Uterus (tissue), 4 donors: Measurements from ENCODE around the gene TMEM205. TPM values are rescaled to one million over a fixed set of nuclear protein-coding genes. Genes with fewer than 3 reads are reported as not detected.
A peak's percentile ranks its signal among the peaks of the same experiment; 100 is the strongest.
"Not testable (repeated sequence)": the region's sequence is repeated elsewhere in the genome, so short reads cannot be mapped to it uniquely, and the experiment has no call there.

Source experiments
- DNase-seq, 2 donors: peaks; one replicate each; pipeline ENCODE4 v3.0.0-alpha.2; 2019 to 2020
- H3K27ac ChIP-seq, 2 donors: fragments of 200-600 bp; sonication (generic); 1 replicate in 1 of 2; 2 replicates in 1 of 2; pipeline ENCODE4 v1.5.1; 2016 to 2018
- H3K27me3 ChIP-seq, 2 donors: fragments of 200-600 bp; sonication (generic); one replicate each; pipeline ENCODE4 v1.5.1; 2018 to 2019; ENCODE audit warnings: control low read depth in 1 of 2
- H3K36me3 ChIP-seq, 2 donors: fragments of 200-600 bp; sonication (generic); one replicate each; pipeline ENCODE4 v1.5.1; 2019; ENCODE audit warnings: control low read depth in 1 of 2
- H3K4me1 ChIP-seq, 2 donors: fragments of 200-600 bp; sonication (generic); one replicate each; pipeline ENCODE4 v1.5.1; 2018 to 2019; ENCODE audit warnings: control low read depth in 1 of 2
- H3K4me3 ChIP-seq, 2 donors: fragments of 200-600 bp; sonication (generic); 1 replicate in 1 of 2; 2 replicates in 1 of 2; pipeline ENCODE4 v1.5.1; 2018 to 2019; ENCODE audit warnings: mild to moderate bottlenecking in 1 of 2
- H3K9me3 ChIP-seq, 2 donors: fragments of 200-600 bp; sonication (generic); one replicate each; pipeline ENCODE4 v1.5.1; 2019; ENCODE audit warnings: control low read depth in 1 of 2
- CTCF ChIP-seq, 4 experiments: fragments of 200-600 bp in 2 of 4; fragments of 450-650 bp in 2 of 4; sonication (generic) in 2 of 4; IDR thresholded peaks; one replicate each; pipeline ENCODE4 v1.5.1; 2016 to 2019; ENCODE audit warnings: antibody characterized with exemption in 4 of 4, mild to moderate bottlenecking in 2 of 4, moderate library complexity in 1 of 4
- POLR2A ChIP-seq, 2 donors: fragments of 450-650 bp; IDR thresholded peaks; one replicate each; pipeline ENCODE4 v1.6.1; 2016; ENCODE audit warnings: antibody characterized with exemption in 2 of 2, mild to moderate bottlenecking in 1 of 2, moderate library complexity in 1 of 2
- intact Hi-C: fragments of 100-400 bp; cut with DNase I; formaldehyde crosslinking; loops from one replicate; pipeline ENCODE4 v1.15.1; 2023; ENCODE audit warnings: low total_unique reads
- total RNA-seq, 4 donors: library from RNA; depleted of rRNA in 3 of 4; stranded (reverse); fragments of >200 nt in 3 of 4; gene quantifications; one replicate each; pipeline versions ENCODE4 v1.1.0 to v1.2.4, GENCODE V29; 2014 to 2023
- donor health status: DM: yes; HTN: yes; CAD: no.

The TMEM205 gene
- total RNA-seq, 4 donors from 2014 or later: 41.2 to 117 (median 77.4) TPM

- H3K4me1 ChIP-seq: peaks cover 0 to 4% of the 10 kb centered on the region in 2 donors
- peak overlapping the region; percentile 30 to 89 for H3K27ac ChIP-seq
- H3K36me3 ChIP-seq: no peaks in the 10 kb centered on the region
- H3K4me3 ChIP-seq: no peak overlapping the region
- TF ChIP-seq POLR2A (IDR thresholded peaks at IDR 0.05) (no peak), CTCF (IDR thresholded peaks at IDR 0.05) (no peak)
- no peaks in the 10 kb centered on the region for H3K27me3 ChIP-seq
- no peaks in the 10 kb centered on the region for H3K9me3 ChIP-seq
- DNase-seq: no peak
- intact Hi-C loops: no loop called here
These were observed 23.6 kb downstream of the TMEM205 start for GRCh38 chr19:11322269-11323024.

GRCh38 chr19:11321191-11322126 is 24.6 kb downstream of the TMEM205 start:
- intact Hi-C loops: no loop called here
- no peak for DNase-seq
- no peaks in the 10 kb centered on the region for H3K9me3 ChIP-seq
- no peak for TF ChIP-seq POLR2A (IDR thresholded peaks at IDR 0.05)
- TF ChIP-seq CTCF (IDR thresholded peaks at IDR 0.05): no peak
- H3K36me3 ChIP-seq: no peaks in the 10 kb centered on the region
- H3K4me1 ChIP-seq: peaks cover 0 to 4% of the 10 kb centered on the region in 2 donors
- no peaks in the 10 kb centered on the region for H3K27me3 ChIP-seq
- H3K27ac ChIP-seq: peak overlapping the region; percentile 1 to 20
- no peak overlapping the region for H3K4me3 ChIP-seq

GRCh38 chr19:11320278-11320995 is 25.6 kb downstream of the TMEM205 start:
- intact Hi-C loops, H3K27me3 ChIP-seq, H3K27ac ChIP-seq, H3K4me3 ChIP-seq, H3K9me3 ChIP-seq, H3K4me1 ChIP-seq, H3K36me3 ChIP-seq, DNase-seq: not testable (repeated sequence)

GRCh38 chr19:11306337-11306736 is 39.7 kb downstream of the TMEM205 start:
- TF ChIP-seq POLR2A (IDR thresholded peaks at IDR 0.05) (no peak), CTCF (IDR thresholded peaks at IDR 0.05) (no peak)
- intact Hi-C loops: no loop called here
- Histone ChIP-seq H3K27ac (no peak overlapping the region), H3K4me3 (no peak overlapping the region), H3K9me3 (no peaks in the 10 kb centered on the region), H3K27me3 (no peaks in the 10 kb centered on the region), H3K4me1 (no peaks in the 10 kb centered on the region), H3K36me3 (no peaks in the 10 kb centered on the region)
- DNase-seq: no peak

GRCh38 chr19:11304936-11305335 is 41.1 kb downstream of the TMEM205 start:
- no peaks in the 10 kb centered on the region for H3K27me3 ChIP-seq
- no peak overlapping the region for H3K4me3 ChIP-seq
- intact Hi-C loops: no loop called here
- no peaks in the 10 kb centered on the region for H3K36me3 ChIP-seq
- no peaks in the 10 kb centered on the region for H3K9me3 ChIP-seq
- DNase-seq: no peak
- H3K4me1 ChIP-seq: no peaks in the 10 kb centered on the region
- no peak for TF ChIP-seq POLR2A (IDR thresholded peaks at IDR 0.05)
- TF ChIP-seq CTCF (IDR thresholded peaks at IDR 0.05): no peak
- H3K27ac ChIP-seq: no peak overlapping the region
